SK-N-MC (cell line): ENCODE data around the gene TMEM123.

Source experiments
- EZH2 ChIP-seq: fragments of 200-600 bp; sonication (generic); IDR thresholded peaks from one replicate; pipeline ENCODE4 v1.6.1; 2017; ENCODE audit warnings: antibody characterized with exemption
- FOXP2 ChIP-seq: optimal IDR thresholded peaks from 2 replicates; pipeline ENCODE3; 2011; ENCODE audit warnings: mild to moderate bottlenecking, moderate library complexity; ENCODE audit not compliant: insufficient read depth; ENCODE audit errors: extremely low read length, control extremely low read depth
- POLR2AphosphoS5 ChIP-seq: IDR thresholded peaks from 2 replicates; pipeline ENCODE4 v1.6.1; 2012; ENCODE audit warnings: mild to moderate bottlenecking, low read depth, low read length, borderline replicate concordance

DNA sequence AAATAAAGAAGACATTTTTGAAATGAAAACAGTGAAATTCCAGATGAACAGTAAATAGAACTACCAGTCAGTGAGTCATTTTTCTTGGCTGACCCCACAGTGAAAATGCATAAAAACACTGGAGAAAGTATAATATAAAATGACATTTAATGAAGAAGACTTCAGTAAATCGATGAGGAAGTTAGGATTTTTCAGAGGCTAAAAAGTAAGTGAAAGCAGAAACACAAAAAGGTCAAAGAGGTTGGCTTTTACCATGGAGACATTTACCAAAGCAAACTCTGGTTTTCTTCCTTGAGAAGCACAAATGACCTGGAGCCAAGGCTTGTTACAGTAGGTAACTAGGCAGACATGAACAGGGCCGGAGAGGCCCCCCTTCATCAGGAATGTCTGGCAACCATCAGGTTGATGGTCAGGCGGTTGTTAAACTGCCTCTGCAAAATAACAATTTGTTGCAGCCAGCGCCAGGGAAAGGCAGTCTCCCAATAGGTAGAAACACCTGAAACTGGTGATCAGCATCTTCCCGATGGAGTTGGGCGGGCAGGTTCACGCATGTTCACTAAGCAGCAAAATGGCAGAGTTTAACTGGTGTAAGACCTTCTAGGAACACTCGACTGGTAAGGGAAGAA is 16.7 kb upstream of the TMEM123 start:
- TF ChIP-seq POLR2AphosphoS5 (no peak), EZH2 (no peak), FOXP2 (no peak)
